Adipose tissue (tissue), 3 donors: ENCODE measurements around the gene SLC35E2B. TPM values are rescaled to one million over a fixed set of nuclear protein-coding genes. Genes with fewer than 3 reads are reported as not detected.
"Not testable (repeated sequence)": the region's sequence is repeated elsewhere in the genome, so short reads cannot be mapped to it uniquely, and the experiment has no call there.

Experiments
- H3K27ac ChIP-seq: one replicate; pipeline ENCODE4 v1.5.1; 2013; ENCODE audit warnings: low read depth, low read length
- WGBS, 3 donors: extraction: QIAGEN DNeasy Blood & Tissue Kit; methylation state at CpG; one replicate each; pipeline ENCODE4 v1.1.7; 2013; 5-methylcytosine and 5-hydroxymethylcytosine counted together
- polyA plus RNA-seq, 3 donors: library from polyadenylated mRNA; stranded (reverse); fragments of 200-250 nt; gene quantifications; one replicate each; pipeline ENCODE4 v1.2.3, GENCODE V29; 2013
- donor health status: healthy with polysubstance abuse.
- donor health status: Bipolar disorder and iron deficiency.
- donor health status: healthy.

SLC35E2B gene
- 10 to 100 TPM; 15.1 to 19.5 (median 18.5) TPM for polyA plus RNA-seq

DNA sequence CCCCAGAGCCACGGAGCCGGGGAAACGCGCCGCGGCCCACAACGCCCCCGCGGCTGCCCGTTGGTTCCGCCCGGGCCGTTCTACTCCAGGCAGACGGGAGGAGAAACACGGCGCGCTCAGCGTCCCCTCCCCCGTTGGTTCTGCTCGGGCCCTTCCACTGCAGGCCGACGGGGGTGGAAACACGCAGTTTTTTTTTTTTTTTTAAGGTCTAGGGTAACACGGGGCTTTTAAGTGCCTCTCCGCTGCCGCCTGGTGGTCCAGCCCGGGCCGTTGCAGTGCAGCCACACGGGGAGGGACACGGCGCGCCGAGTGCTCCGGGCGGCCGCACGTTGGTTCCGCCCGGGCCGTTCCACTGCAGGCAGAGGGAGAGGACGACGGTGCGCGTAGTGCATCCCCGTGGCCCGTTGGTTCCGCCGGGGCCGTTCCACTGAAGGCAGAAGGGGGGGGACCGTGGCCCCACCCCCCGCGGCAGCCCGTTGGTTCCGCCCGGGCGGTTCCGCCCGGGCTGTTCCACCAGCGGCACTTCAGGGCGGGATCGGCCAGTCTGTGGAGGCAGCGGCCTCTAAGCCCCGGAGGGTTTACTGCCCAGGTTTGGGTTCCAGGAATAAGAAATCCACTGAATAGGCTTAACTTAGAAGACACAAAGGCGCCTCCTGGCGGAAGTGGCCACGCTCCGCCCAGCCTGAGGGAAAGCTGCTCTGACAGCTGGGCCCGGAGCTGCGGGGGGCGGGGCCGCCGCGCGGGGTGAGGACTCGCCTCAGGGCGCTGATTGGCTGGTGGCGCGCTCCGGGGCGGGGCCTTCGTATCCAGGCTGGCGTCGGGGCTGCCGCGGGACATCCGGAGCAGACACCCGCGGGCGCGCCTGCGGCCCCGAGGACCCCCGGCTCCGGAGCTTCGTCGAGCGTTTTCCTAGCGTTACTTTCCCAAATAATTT lies at the start of gene SLC35E2B:
Gene SLC35E2B, minus strand, starts transcription at position 82 of the 934 bp plus-strand sequence. CDS start 16,096 bp downstream, outside the sequence.
- 0% methylated on average over 11 to 52 of the region's 98 CpGs; no CpG with 5 or more reads in 1 of the 3 donors for WGBS, 3 donors
- H3K27ac ChIP-seq: peak within 1 kb of the TSS; percentile 97

- 66 to 91% (median 70%) methylated on average over 10 to 11 of the region's 12 CpGs for WGBS, 3 donors
- not testable (repeated sequence) for H3K27ac ChIP-seq
Observed at GRCh38 chr1:1741013-1741412, 48.4 kb upstream of the SLC35E2B start.

DNA sequence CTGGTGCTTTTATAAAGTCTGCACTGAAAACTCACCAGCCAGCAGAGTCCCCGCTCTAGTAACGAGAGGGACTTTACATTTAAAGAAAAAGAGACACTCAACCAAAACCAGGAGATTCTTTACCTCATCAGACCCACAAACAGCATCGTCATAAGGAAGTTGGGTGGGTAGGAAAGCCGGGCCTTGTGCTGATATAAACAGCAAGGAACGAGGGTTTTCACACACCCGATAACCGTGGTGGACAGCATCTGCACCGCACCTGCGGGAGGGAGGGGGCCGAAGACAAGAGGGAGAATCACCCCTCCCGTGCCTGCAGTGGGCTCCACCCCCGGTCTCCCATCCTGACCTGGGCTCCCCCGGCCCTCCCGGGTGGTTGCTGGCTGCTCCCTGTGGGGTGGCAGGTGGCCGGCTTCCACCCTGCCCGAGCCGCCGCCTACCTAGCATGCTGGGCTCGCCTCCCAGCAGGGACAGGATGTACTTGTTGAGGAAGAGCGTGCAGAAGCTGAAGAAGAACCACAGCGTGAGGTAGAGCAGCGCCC lies 46.3 kb upstream of the SLC35E2B start:
- not testable (repeated sequence) for H3K27ac ChIP-seq
- 91 to 95% (median 91%) methylated on average over 6 to 13 of the region's 22 CpGs for WGBS, 3 donors

GRCh38 chr1:1737675-1738590 lies 45.3 kb upstream of the SLC35E2B start:
- 91 to 95% (median 93%) methylated on average over 10 to 29 of the region's 44 CpGs for WGBS, 3 donors

DNA sequence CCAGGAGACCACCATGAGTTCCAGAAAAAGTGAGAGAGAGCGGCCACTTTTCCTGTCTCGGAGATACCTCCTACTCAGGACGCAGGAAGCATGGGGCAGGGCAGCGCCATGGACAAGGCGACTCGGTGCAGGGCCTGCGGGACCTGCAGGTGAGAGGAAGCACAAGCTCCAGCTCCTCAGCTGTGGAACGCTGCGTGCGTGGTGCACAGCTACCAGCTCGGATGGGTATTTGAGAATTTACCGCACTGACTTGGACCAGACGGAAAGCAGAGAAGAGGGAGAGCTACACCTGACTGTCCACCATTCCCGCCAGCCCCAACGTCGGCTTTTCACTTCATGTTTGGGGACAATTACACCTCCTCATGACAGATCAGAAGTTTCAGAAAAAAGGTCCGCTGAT lies 39.8 kb upstream of the SLC35E2B start:
- H3K27ac ChIP-seq: no peak overlapping the region
- WGBS, 3 donors: 90 to 92% (median 90%) methylated on average over 17 of the region's 17 CpGs

More at GRCh38 chr1:1737675-1738590, 45.3 kb upstream of the SLC35E2B start:
- not testable (repeated sequence) for H3K27ac ChIP-seq

DNA sequence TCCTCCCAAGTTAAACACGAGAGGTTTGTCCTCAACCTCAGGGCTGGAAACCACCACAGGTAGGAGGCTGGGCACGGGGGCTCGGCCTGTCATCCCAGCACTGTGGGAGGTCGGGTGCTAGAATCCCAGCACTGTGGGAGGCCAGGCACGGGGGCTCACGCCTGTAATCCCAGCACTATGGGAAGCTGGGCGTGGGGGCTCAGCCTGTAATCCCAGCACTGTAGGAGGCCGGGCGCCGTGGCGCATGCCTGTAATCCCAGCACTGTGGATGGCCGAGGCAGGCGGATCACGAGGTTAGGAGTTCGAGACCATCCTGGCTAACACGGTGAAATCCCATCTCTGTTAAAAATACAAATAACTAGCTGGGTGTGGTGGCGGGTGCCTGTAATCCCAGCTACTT lies 38.3 kb upstream of the SLC35E2B start:
- 92 to 96% (median 94%) methylated on average over 15 to 17 of the region's 17 CpGs for WGBS, 3 donors
- no peak overlapping the region for H3K27ac ChIP-seq

GRCh38 chr1:1730230-1730629 lies 37.6 kb upstream of the SLC35E2B start:
- 95 to 96% methylated on average over 4 to 9 of the region's 13 CpGs; no CpG with 5 or more reads in 1 of the 3 donors for WGBS, 3 donors
- not testable (repeated sequence) for H3K27ac ChIP-seq

DNA sequence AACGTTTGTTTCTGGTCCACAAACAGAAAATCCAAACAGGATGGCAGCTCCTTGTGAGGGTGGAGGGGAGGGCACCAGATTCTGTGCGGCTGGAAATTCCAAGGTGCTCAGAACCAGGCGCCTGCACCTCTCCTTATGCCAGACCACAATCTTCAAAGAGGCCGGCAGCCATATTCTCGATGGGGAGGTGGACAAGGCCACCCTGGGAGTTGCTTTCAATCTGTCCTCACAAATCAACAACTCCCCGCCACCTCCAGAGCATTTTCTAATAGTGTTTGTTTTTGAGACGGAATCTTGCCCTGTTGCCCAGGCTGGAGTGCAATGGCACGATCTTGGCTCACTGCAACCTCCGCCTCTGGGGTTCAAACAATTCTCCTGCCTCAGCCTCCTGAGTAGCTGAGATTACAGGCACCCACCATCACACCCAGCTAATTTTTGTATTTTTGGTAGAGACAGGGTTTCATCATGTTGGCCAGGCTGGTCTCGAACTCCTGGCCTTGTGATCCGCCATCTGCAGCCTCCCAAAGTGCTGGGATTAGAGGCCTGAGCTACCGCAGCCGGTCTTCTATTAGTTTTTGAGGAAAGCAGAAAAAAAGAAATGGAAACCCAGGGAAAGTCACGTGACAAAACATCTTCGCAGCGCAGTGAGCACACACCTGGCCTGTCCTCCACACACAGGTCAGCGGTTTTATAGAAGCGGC lies 36.7 kb upstream of the SLC35E2B start:
- H3K27ac ChIP-seq: not testable (repeated sequence)
- WGBS, 3 donors: 85 to 90% (median 87%) methylated on average over 10 to 15 of the region's 18 CpGs

- 50 to 74% (median 55%) methylated on average over 10 to 14 of the region's 14 CpGs for WGBS, 3 donors
- peak overlapping the region; percentile 55 for H3K27ac ChIP-seq
Observed at GRCh38 chr1:1728308-1729005, 35.9 kb upstream of the SLC35E2B start.

GRCh38 chr1:1727131-1727651 lies 34.6 kb upstream of the SLC35E2B start:
- WGBS, 3 donors: 72 to 85% (median 74%) methylated on average over 7 to 11 of the region's 12 CpGs
- H3K27ac ChIP-seq: not testable (repeated sequence)

DNA sequence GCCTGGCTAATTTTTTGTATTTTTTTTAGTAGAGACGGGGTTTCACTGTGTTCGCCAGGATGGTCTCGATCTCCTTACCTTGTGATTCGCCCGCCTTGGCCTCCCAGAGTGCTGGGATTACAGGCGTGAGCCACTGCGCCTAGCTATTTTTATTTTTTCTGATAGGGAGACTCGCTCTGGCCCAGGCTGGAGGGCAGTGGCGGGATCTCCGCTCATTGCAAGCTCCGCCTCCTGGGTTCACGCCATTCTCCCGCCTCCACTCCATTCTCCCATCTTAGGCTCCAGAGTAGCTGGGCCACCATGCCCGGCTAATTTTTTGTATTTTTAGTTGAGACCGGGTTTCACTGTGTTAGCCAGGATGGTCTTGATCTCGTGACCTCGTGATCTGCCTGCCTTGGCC lies 33.5 kb upstream of the SLC35E2B start:
- 91 to 97% (median 96%) methylated on average over 14 to 17 of the region's 17 CpGs for WGBS, 3 donors
- H3K27ac ChIP-seq: not testable (repeated sequence)

DNA sequence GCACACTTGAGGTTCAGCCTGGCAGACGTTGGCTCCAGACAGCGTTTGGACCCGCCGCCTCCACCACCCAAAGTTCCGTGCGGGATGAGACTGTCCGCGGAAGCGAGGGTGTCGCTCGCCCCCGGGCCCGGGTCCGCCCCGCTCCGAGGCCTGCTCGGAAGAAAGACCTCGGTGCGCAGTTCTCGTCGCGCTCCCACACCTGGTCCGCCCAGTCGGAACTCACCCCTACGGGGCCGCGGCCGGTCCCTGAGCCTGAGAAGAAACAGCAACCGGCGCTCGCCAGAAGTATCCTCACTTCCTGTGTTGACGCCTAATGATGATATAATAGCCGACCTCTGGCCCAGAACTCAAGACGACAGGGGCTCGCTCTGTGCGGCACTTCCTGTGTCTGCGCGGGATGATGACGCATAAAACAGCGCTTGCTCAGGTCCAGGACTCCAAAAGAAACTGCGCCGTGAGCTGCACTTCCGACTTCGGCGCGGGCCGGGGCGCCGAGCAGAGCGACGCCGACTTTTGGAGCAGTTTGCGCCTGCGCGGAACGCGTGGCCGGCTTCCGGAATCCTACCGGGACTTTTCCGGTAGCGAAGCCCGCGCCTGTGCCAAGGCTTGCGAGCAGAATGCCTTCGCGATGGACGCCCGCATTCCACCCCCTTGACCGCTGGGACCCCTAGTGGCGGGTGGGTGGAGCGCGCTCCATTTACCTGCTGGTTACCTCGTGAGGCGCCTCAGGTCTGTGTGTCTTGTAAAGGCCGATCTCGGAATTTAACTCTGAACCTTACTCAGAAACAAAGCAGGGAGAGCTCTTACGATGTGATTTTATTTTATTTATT lies 31.7 kb upstream of the SLC35E2B start, which contains the start of gene CDK11A:
Gene CDK11A, minus strand, starts transcription at position 323 of the 830 bp plus-strand sequence. CDS start 1,539 bp downstream, outside the sequence.
- not testable (repeated sequence) for H3K27ac ChIP-seq
- 0 to 1% (median 0%) methylated on average over 35 to 56 of the region's 78 CpGs for WGBS, 3 donors

DNA sequence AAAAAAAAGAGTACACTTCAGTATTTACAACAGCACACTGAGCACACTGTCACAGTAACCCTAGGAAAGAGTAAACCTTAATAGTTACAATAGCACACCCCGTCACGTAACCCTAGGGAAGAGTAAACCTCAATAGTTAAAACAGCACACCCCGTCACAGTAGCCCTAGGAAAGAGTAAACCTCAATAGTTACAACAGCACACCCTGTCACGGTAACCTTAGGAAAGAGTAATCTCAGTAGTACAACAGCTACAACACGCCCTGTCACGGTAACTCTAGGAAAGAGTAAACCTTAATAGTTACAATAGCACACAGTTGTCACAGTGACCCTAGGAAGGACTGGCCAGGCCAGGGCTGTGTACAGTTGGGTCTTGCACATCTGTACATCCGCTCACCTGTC lies 28.6 kb upstream of the SLC35E2B start:
- whole genome bisulfite sequencing, 3 donors: 55 to 78% (median 71%) methylated on average over 7 of the region's 7 CpGs
- H3K27ac ChIP-seq: no peak overlapping the region

DNA sequence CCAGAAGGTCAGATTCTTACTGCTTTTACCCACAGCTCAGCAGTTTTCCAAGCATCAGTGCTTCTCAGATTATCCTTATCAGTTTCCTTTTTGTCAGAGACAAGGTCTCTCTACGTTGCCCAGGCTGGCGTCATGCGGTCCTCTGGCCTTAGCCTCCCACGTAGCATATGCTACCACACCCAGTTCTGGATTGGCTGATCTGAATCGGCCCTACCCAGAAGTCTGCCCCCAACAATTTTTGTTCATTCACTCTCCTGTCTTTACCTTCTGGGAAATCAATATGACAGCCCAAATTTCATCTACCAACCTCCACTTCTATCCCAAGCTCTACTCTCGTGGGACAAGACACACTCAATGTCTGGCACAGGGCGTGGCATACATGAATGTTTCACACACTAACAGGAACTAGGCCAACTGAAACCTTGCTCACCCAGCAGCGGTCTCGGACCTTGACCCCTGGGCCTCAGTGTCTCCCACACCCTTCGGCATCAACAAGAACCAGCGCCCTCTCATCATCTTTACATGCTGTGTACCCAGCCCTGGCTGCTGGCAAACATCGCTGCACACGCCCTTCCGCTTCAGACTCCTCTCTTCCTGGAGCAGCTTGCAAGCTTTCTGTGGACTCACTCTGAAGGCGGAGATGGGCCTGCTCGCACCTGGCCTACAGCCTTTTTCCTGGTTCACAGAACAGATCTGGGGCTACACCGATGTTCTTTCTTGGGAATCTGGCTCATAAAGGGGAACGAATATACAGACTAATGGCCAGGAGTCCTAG lies 22.7 kb upstream of the SLC35E2B start:
- WGBS, 3 donors: 85 to 95% (median 92%) methylated on average over 8 to 14 of the region's 18 CpGs
- H3K27ac ChIP-seq: not testable (repeated sequence)

- not testable (repeated sequence) for H3K27ac ChIP-seq
- WGBS, 3 donors: 98% methylated on average over 13 of the region's 20 CpGs; no CpG with 5 or more reads in 2 of the 3 donors
Observed at GRCh38 chr1:1707897-1708296, 15.3 kb upstream of the SLC35E2B start.
